ENCODE results near the gene PCCB.
"Not testable (repeated sequence)": the region's sequence is repeated elsewhere in the genome, so short reads cannot be mapped to it uniquely, and the experiment has no call there.

Gene PCCB

DNA sequence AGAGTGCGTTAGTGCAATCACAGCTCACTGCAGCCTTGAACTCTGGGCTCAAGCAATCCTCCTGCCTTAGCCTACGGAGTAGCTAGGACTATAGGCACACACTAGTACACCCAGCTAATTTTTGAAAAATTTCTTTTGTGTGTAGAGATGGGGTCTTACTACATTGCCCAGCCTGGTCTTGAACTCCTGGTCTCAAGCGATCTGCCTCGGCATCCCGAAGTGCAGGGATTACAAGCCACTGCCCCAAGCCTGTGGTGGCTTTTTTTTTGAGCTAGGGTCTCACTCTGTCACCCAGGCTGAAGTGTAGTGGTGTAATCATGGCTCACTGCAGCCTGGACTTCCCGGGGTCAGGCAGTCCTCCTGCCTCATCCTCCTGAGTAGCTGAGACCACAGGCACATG lies 17.1 kb downstream of the PCCB start:
- Histone ChIP-seq H3K4me1 (ENCODE audit: control insufficient read depth, insufficient read depth, low read depth, low read length) (peaks cover 2% of the 10 kb centered on the region), H2BK15ac (ENCODE audit: low read depth, poor library complexity, severe bottlenecking) (no peak overlapping the region), H3K27me3 (ENCODE audit: control insufficient read depth in 1 of 2, insufficient read depth in 1 of 2, low read length in 2 of 2) (no peaks in the 10 kb centered on the region), H2AK5ac (ENCODE audit: low read length, severe bottlenecking) (no peak overlapping the region), H3K4ac (ENCODE audit: low read depth in 1 of 2, low read length in 2 of 2) (no peak overlapping the region), H3K4me3 (ENCODE audit: insufficient read depth in 1 of 2, low read depth in 1 of 2, low read length in 2 of 2) (no peak overlapping the region), H3K14ac (ENCODE audit: low read length in 2 of 2) (no peak overlapping the region), H2BK12ac (ENCODE audit: low read length in 2 of 2) (no peak overlapping the region), H3K9ac (ENCODE audit: low read length) (no peak overlapping the region), H3K4me2 (ENCODE audit: low read length, poor library complexity, severe bottlenecking) (no peak overlapping the region), H3K18ac (ENCODE audit: low read depth in 1 of 2, low read length in 2 of 2) (no peak overlapping the region), H4K91ac (ENCODE audit: low read length) (no peak overlapping the region), H3K27ac (ENCODE audit: low read length, poor library complexity, severe bottlenecking) (no peak overlapping the region), H2AFZ (ENCODE audit: low read depth, low read length) (no peak overlapping the region), H3K9me3 (ENCODE audit: control insufficient read depth, low read length) (no peaks in the 10 kb centered on the region), H2BK5ac (ENCODE audit: low read depth, low read length, poor library complexity, severe bottlenecking) (no peak overlapping the region), H2BK120ac (ENCODE audit: low read depth, low read length) (no peak overlapping the region), H3K23ac (ENCODE audit: low read length in 2 of 2) (no peak overlapping the region), H4K8ac (ENCODE audit: low read length) (no peak overlapping the region), H3K79me1 (replicated peaks; ENCODE audit: low read length, poor library complexity, severe bottlenecking) (peaks cover 8% of the 10 kb centered on the region), H3K36me3 (ENCODE audit: control insufficient read depth in 1 of 2, insufficient read depth in 2 of 2, low read depth in 1 of 2, low read length in 2 of 2) (peaks cover 14 to 28% of the 10 kb centered on the region in 2 experiments)
- DNase-seq: no peak
- WGBS: 98% methylated on average over 4 of the region's 6 CpGs

DNA sequence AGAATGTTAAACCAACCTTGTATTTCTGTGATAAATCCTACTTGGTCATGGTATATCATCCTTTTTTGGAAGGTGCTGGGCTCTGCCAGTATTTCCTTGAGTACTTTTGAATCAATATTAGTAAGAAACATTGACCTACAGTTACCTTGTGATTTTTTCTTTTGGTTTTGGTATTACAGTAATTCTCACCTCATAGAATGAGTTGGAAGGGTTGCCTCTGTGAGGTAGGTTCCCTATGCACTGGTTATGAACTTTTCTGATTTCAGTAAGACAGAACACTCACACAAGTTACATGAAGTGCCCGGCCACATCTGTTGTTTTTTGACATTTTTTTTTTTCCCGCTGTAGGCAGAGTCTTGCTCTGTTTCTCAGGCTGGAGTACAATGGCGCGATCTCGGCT lies 20.0 kb downstream of the PCCB start:
- peaks cover 2% of the 10 kb centered on the region for H3K4me1 ChIP-seq (ENCODE audit: control insufficient read depth, insufficient read depth, low read depth, low read length)
- no peak overlapping the region for H3K4me2 ChIP-seq (ENCODE audit: low read length, poor library complexity, severe bottlenecking)
- H3K18ac ChIP-seq (ENCODE audit: low read depth in 1 of 2, low read length in 2 of 2): no peak overlapping the region
- H3K9ac ChIP-seq (ENCODE audit: low read length): no peak overlapping the region
- no peak overlapping the region for H3K4ac ChIP-seq (ENCODE audit: low read depth in 1 of 2, low read length in 2 of 2)
- 98% methylated on average over 5 of the region's 5 CpGs for WGBS
- H2AK5ac ChIP-seq (ENCODE audit: low read length, severe bottlenecking): no peak overlapping the region
- no peaks in the 10 kb centered on the region for H3K9me3 ChIP-seq (ENCODE audit: control insufficient read depth, low read length)
- H2AFZ ChIP-seq (ENCODE audit: low read depth, low read length): no peak overlapping the region
- H2BK5ac ChIP-seq (ENCODE audit: low read depth, low read length, poor library complexity, severe bottlenecking): no peak overlapping the region
- no peak overlapping the region for H4K91ac ChIP-seq (ENCODE audit: low read length)
- no peak overlapping the region for H3K4me3 ChIP-seq (ENCODE audit: insufficient read depth in 1 of 2, low read depth in 1 of 2, low read length in 2 of 2)
- no peak overlapping the region for H3K27ac ChIP-seq (ENCODE audit: low read length, poor library complexity, severe bottlenecking)
- no peaks in the 10 kb centered on the region for H3K27me3 ChIP-seq (ENCODE audit: control insufficient read depth in 1 of 2, insufficient read depth in 1 of 2, low read length in 2 of 2)
- no peak overlapping the region for H3K14ac ChIP-seq (ENCODE audit: low read length in 2 of 2)
- H4K8ac ChIP-seq (ENCODE audit: low read length): no peak overlapping the region
- peaks cover 8% of the 10 kb centered on the region for H3K79me1 ChIP-seq (replicated peaks; ENCODE audit: low read length, poor library complexity, severe bottlenecking)
- no peak overlapping the region for H2BK15ac ChIP-seq (ENCODE audit: low read depth, poor library complexity, severe bottlenecking)
- H2BK12ac ChIP-seq (ENCODE audit: low read length in 2 of 2): no peak overlapping the region
- H3K23ac ChIP-seq (ENCODE audit: low read length in 2 of 2): no peak overlapping the region
- H3K36me3 ChIP-seq (ENCODE audit: control insufficient read depth in 1 of 2, insufficient read depth in 2 of 2, low read depth in 1 of 2, low read length in 2 of 2): peaks cover 6 to 17% of the 10 kb centered on the region in 2 experiments
- no peak overlapping the region for H2BK120ac ChIP-seq (ENCODE audit: low read depth, low read length)
- no peak for DNase-seq

DNA sequence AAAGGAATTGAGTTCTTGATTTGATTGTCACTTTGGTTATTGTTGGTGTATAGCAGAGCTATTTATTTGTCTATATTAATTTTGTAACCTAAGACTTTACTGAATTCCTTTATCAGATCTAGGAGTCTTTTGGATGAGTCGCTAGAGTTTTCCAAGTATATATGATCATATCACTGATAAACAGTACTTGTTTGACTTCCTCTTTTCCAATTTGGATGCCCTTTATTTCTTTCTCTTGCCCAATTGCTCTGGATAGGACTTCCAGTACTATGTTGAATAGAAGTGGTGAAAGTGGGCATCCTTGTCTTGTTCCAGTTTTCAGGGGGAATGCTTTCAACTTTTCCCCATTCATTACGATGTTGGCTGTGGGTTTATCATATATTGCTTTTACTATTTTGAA lies 21.5 kb downstream of the PCCB start:
- H3K14ac ChIP-seq (ENCODE audit: low read length in 2 of 2); H3K9me3 ChIP-seq (ENCODE audit: control insufficient read depth, low read length); H2BK12ac ChIP-seq (ENCODE audit: low read length in 2 of 2); H4K91ac ChIP-seq (ENCODE audit: low read length); H3K23ac ChIP-seq (ENCODE audit: low read length in 2 of 2); H3K4me2 ChIP-seq (ENCODE audit: low read length, poor library complexity, severe bottlenecking); DNase-seq; H4K8ac ChIP-seq (ENCODE audit: low read length); H3K4me3 ChIP-seq (ENCODE audit: insufficient read depth in 1 of 2, low read depth in 1 of 2, low read length in 2 of 2); H3K27ac ChIP-seq (ENCODE audit: low read length, poor library complexity, severe bottlenecking); H3K4ac ChIP-seq (ENCODE audit: low read depth in 1 of 2, low read length in 2 of 2); H3K18ac ChIP-seq (ENCODE audit: low read depth in 1 of 2, low read length in 2 of 2); H3K4me1 ChIP-seq (ENCODE audit: control insufficient read depth, insufficient read depth, low read depth, low read length); H3K27me3 ChIP-seq (ENCODE audit: control insufficient read depth in 1 of 2, insufficient read depth in 1 of 2, low read length in 2 of 2); H2BK15ac ChIP-seq (ENCODE audit: low read depth, poor library complexity, severe bottlenecking); H3K9ac ChIP-seq (ENCODE audit: low read length); H2AFZ ChIP-seq (ENCODE audit: low read depth, low read length); H2AK5ac ChIP-seq (ENCODE audit: low read length, severe bottlenecking); H2BK5ac ChIP-seq (ENCODE audit: low read depth, low read length, poor library complexity, severe bottlenecking); H2BK120ac ChIP-seq (ENCODE audit: low read depth, low read length): not testable (repeated sequence)
- no CpG with 5 or more reads among the region's 2 CpGs for WGBS
- H3K79me1 ChIP-seq (replicated peaks; ENCODE audit: low read length, poor library complexity, severe bottlenecking): peaks cover 12% of the 10 kb centered on the region
- H3K36me3 ChIP-seq (ENCODE audit: control insufficient read depth in 1 of 2, insufficient read depth in 2 of 2, low read depth in 1 of 2, low read length in 2 of 2): peaks cover 6 to 20% of the 10 kb centered on the region in 2 experiments

DNA sequence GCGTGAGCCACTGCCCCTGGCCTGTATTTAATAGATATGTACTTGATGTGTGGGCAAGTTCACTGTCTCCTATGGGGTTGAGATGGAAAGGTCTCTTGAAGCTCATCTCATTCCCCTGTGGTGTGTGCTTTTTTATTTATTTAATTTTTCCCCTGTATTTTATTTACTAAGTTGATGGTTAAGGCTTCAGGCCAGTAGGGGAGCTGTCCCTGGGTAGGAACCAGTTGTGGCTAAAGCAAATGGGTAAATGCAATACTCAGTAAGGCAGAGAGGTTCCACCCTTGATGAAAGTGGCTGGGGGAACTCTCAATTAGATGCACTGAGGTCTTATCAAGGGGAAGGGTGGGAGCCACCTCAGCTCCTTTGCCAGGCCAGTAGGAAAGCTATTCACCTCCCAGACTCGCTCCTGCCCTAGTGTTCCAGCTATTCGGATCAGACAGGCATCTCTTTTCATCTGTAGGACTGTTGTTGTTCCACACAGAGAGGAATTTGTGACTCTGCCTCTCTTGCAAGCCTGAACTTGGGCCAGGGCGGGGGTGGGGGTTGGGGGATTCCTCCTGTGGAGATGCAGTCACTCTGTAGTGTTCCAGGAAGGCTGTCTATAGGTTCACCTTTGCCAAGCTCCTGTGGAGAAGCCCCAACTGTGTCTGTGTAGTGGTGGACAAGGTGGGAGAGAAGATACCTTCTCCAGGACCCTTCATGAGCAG lies 26.1 kb downstream of the PCCB start:
- Histone ChIP-seq H3K4me2 (ENCODE audit: low read length, poor library complexity, severe bottlenecking) (no peak overlapping the region), H3K4me3 (ENCODE audit: insufficient read depth in 1 of 2, low read depth in 1 of 2, low read length in 2 of 2) (no peak overlapping the region), H3K4me1 (ENCODE audit: control insufficient read depth, insufficient read depth, low read depth, low read length) (peaks cover 4% of the 10 kb centered on the region), H2AFZ (ENCODE audit: low read depth, low read length) (no peak overlapping the region), H3K27ac (ENCODE audit: low read length, poor library complexity, severe bottlenecking) (no peak overlapping the region), H3K27me3 (ENCODE audit: control insufficient read depth in 1 of 2, insufficient read depth in 1 of 2, low read length in 2 of 2) (no peaks in the 10 kb centered on the region), H3K18ac (ENCODE audit: low read depth in 1 of 2, low read length in 2 of 2) (no peak overlapping the region), H2AK5ac (ENCODE audit: low read length, severe bottlenecking) (no peak overlapping the region), H3K9me3 (ENCODE audit: control insufficient read depth, low read length) (peaks cover 34% of the 10 kb centered on the region), H3K9ac (ENCODE audit: low read length) (no peak overlapping the region), H4K8ac (ENCODE audit: low read length) (no peak overlapping the region), H3K4ac (ENCODE audit: low read depth in 1 of 2, low read length in 2 of 2) (no peak overlapping the region), H2BK5ac (ENCODE audit: low read depth, low read length, poor library complexity, severe bottlenecking) (no peak overlapping the region), H4K91ac (ENCODE audit: low read length) (no peak overlapping the region), H3K79me1 (replicated peaks; ENCODE audit: low read length, poor library complexity, severe bottlenecking) (peaks cover 17% of the 10 kb centered on the region), H2BK12ac (ENCODE audit: low read length in 2 of 2) (no peak overlapping the region), H2BK15ac (ENCODE audit: low read depth, poor library complexity, severe bottlenecking) (no peak overlapping the region), H3K23ac (ENCODE audit: low read length in 2 of 2) (no peak overlapping the region), H2BK120ac (ENCODE audit: low read depth, low read length) (no peak overlapping the region), H3K36me3 (ENCODE audit: control insufficient read depth in 1 of 2, insufficient read depth in 2 of 2, low read depth in 1 of 2, low read length in 2 of 2) (peaks cover 19 to 41% of the 10 kb centered on the region in 2 experiments), H3K14ac (ENCODE audit: low read length in 2 of 2) (no peak overlapping the region)
- no peak for DNase-seq
- WGBS: 98% methylated on average over 3 of the region's 4 CpGs
